ENCODE measurements around the gene ZNF813.
A peak's percentile ranks its signal among the peaks of the same experiment; 100 is the strongest.
"Not testable (repeated sequence)": the region's sequence is repeated elsewhere in the genome, so short reads cannot be mapped to it uniquely, and the experiment has no call there.

The ZNF813 gene

GRCh38 chr19:53483751-53484150, 16.2 kb downstream of the ZNF813 start:
- DNase-seq (ENCODE audit: low spot score) = not testable (repeated sequence)

GRCh38 chr19:53485046-53486004, 17.8 kb downstream of the ZNF813 start:
- DNase-seq (ENCODE audit: low spot score) = no peak

DNA sequence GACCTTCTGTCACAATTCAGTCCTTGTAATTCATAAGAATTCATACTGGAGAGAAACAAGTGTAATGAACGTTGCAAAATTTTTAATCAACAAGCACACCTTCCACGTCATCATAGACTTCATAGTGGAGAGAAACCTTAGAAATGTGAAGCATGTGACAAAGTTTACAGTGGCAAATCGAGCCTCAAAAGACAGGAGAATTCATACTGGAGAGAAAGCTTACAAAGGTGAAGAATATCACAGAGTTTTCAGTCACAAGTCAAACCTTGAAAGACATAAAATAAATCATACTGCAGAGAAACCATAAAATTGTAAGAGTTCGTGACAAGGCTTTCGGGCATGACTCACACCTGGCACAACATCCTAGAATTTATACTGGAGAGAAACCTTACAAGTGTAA, 24.6 kb downstream of the ZNF813 start:
- DNase-seq (ENCODE audit: low spot score) = no peak

DNA sequence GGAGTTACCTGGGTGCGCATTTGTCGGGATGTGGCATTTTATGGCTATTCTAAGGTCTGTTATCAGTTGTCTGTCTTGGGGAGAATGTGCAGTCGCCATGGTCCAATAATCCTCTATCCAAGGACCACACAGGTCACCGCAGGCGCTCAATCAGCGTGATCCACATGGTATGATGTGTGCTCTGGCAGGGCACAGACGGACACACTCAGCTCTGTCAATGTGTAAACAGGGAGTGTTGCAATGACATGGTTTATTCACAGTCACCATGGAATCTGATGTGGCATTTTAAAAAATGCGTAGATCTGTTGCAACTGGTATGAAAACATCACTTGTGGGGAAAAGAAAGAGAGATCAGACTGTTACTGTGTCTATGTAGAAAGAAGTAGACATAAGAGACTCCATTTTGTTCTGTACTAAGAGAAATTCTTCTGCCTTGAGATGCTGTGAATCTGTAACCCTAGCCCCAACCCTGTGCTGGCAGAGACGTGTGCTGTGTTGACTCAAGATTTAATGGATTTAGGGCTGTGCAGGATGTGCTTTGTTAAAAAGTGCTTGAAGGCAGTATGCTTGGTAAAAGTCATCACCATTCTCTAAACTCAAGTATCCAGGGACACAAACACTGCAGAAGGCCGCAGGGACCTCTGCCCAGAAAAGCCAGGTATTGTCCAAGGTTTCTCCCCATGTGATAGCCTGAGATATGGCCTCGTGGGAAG, 29.9 kb downstream of the ZNF813 start:
- DNase-seq (ENCODE audit: low spot score) = not testable (repeated sequence)

DNA sequence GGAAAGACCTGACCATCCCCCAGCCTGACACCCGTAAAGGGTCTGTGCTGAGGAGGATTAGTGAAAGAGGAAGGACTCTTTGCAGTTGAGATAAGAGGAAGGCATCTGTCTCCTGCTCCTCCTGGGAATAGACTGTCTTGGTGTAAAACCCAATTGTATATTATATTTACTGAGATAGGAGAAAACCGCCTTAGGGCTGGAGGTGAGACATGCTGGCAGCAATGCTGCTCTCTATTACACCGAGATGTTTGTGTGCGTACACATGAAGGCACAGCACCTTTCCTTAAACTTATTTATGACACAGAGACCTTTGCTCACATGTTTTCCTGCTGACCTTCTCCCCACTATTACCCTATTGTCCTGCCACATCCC, 30.5 kb downstream of the ZNF813 start:
- DNase-seq (ENCODE audit: low spot score) = not testable (repeated sequence)

GRCh38 chr19:53503151-53503550, 35.6 kb downstream of the ZNF813 start:
- DNase-seq (ENCODE audit: low spot score) = not testable (repeated sequence)

- not testable (repeated sequence) for DNase-seq (ENCODE audit: low spot score)
Measured at GRCh38 chr19:53503671-53504364, 36.3 kb downstream of the ZNF813 start.

- peak; percentile 31 for DNase-seq (ENCODE audit: low spot score)
Measured at GRCh38 chr19:53504365-53504703, 36.8 kb downstream of the ZNF813 start.

GRCh38 chr19:53504885-53505284, 37.4 kb downstream of the ZNF813 start:
- DNase-seq (ENCODE audit: low spot score) = no peak

DNA sequence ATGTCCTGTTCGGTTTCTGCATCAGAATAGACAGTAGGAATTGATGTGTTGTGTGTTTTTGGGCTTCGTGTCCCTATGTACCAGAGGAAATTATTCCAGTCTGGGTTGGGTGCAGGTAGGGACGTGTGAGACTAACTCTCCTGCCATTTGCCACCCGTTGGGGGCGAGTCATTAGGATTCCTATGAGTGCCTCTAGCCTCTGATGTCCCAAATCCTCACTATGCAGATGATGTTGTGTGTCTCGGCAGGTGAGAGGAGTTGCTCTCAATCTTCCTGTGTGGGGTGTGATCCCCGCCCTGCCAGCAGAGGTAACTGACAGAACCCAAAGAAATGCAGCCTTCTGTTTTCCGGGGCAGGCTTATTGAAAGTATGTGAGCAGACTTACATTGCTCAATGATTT, 39.2 kb downstream of the ZNF813 start:
- DNase-seq (ENCODE audit: low spot score) = no peak

DNA sequence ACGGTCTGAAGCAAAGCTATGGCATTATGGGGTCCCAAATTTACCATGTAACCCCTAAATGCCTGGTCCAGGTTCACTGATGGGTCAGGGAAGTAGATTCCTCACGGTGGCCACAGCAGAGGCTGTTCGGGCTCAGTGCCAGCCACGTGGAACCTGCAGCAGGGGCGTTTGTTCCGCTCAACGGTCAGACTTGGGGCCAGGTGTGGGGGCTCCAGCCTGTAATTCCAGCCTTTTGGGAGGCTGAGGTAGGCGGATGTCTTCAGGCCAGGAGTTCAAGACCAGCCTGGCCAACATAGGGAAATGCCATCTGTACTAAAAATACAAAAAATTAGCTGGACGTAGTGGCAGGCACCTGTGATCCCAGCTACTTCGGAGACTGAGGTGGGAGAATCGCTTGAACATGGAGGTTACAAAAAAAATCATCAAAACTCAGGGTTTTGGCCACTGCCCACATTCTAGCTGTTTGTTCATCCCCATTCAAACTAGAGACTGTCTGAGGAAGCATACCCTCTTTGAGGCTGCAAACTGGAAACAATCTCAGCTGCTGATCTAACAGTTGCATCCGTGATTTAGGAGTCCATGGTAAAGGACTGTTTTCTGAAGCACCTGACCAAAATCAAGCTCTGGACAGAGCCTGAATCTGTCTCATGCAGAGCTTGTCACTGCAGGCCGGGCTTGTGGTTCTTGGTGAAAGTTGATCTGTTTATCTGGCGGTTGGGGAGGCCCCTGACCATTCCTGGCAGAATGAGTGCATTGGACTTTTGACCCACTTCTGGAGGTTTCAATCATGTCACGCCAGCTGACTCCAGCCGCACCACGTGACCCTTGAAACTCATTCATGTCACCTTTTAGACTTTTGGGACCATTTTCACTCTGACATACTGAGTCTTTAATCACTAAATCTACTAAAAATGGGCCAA, 40.2 kb downstream of the ZNF813 start:
- no peak for DNase-seq (ENCODE audit: low spot score)

GRCh38 chr19:53509443-53509842, 41.9 kb downstream of the ZNF813 start:
- DNase-seq (ENCODE audit: low spot score) = no peak

GRCh38 chr19:53509845-53510244, 42.3 kb downstream of the ZNF813 start:
- no peak for DNase-seq (ENCODE audit: low spot score)

DNA sequence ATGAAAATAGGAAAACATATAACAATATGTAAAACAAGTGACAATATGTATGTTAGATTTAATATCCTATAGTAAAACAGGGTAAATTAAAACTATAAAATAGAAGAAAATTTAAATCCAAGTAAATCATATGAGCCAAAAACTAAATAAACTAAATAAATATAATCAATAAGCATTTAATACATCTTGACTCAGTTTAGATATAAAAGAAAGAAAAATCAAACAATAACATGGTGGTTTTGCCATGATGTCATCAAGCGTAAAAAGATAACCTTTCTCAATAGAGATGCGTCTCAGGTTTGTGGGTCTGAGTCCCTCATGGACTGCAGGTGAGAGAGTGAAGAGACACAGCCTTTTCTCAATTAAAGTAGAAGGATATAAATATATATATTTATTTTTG, 43.8 kb downstream of the ZNF813 start:
- no peak for DNase-seq (ENCODE audit: low spot score)

DNA sequence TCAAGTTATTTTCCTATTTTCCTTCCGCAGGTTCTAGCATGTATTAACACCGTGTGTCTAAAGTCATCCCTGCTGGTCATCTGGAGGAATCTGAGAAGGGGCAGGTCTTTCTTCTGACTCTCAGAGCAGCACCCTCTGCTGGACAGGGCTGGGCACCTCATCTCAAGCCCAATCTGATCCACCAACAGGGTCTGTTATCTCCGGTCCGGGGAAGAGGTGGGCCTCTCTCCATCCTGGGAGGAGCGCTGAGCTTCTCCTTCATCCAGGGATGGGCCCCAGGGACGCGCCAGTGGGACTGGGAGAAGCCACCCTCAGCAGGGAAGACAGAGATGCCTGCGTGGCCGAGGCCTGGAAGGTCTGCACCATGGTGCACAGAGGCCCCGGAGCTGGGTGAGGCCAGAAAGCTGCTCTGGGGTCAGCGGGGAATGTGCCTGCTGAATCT, 44.4 kb downstream of the ZNF813 start:
- DNase-seq (ENCODE audit: low spot score) = peak; percentile 47

- not testable (repeated sequence) for DNase-seq (ENCODE audit: low spot score)
Measured at GRCh38 chr19:53515047-53515446, 47.5 kb downstream of the ZNF813 start.

GRCh38 chr19:53517114-53517741, 49.7 kb downstream of the ZNF813 start:
- no peak for DNase-seq (ENCODE audit: low spot score)

DNA sequence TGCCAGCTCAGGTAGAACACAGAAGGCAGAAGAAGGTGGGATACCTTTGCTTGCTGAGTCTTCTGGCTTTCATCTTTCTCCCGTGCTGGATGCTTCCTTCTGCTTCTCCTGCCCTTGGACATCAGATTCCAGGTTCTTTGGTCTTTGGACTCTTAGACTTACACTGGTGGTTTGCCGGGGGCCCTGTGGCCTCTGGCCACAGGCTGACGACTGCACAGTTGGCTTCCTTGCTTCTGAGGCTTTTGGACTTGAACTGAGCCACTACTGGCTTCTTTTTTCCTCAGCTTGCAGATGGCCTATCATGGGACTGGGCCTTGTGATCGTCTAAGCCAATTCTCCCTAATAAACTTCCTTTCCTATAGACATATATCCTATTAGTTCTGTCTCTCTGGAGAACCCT, 50.6 kb downstream of the ZNF813 start:
- no peak for DNase-seq (ENCODE audit: low spot score)

DNA sequence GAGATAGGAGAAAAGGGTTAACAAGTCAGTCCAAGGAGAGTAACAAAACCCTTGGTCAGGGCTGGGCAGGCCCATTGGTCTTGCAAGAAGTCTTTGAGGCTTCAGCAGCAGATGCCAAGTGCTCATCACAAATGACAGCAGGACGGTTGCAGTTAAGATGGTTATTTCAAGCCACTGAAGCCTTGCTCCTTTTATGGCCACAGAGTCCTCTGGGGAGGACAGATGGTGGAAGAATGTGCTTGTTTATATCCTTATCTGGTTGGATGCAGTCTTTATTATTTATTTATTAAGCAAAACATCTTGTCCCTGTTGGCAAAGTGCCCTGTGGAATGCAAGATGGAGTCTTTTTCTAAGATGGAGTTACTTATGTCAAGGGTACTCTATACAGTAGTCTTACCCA, 51.2 kb downstream of the ZNF813 start:
- no peak for DNase-seq (ENCODE audit: low spot score)

GRCh38 chr19:53519446-53519845, 51.9 kb downstream of the ZNF813 start:
- no peak for DNase-seq (ENCODE audit: low spot score)

- DNase-seq (ENCODE audit: low spot score) = no peak
Measured at GRCh38 chr19:53520163-53520546, 52.6 kb downstream of the ZNF813 start.

Measured in globus pallidus (tissue), 1 donor.